PFSK-1 (cell line): ENCODE results near the gene SAMM50.

ENCODE experiments used
- SIN3A ChIP-seq: IDR thresholded peaks from 2 replicates; pipeline ENCODE4 v1.6.1; 2012; ENCODE audit warnings: mild to moderate bottlenecking, low read length, moderate library complexity, borderline replicate concordance; ENCODE audit not compliant: insufficient read depth
- TAF1 ChIP-seq: IDR thresholded peaks from 2 replicates; pipeline ENCODE4 v1.6.1; 2012; ENCODE audit warnings: low read length, control low read depth, borderline replicate concordance; ENCODE audit not compliant: insufficient read depth
- TF ChIP-seq, protein P1 (sequence below), 2 experiments: IDR thresholded peaks; 2 replicates each; pipeline versions ENCODE4 v1.6.1 to v1.8.0; 2011 to 2012; ENCODE audit warnings: low read depth in 2 of 2, low read length in 2 of 2, control low read depth in 1 of 2, inconsistent platforms in 1 of 2, mild to moderate bottlenecking in 1 of 2, moderate library complexity in 1 of 2; ENCODE audit not compliant: insufficient read depth in 1 of 2

DNA sequence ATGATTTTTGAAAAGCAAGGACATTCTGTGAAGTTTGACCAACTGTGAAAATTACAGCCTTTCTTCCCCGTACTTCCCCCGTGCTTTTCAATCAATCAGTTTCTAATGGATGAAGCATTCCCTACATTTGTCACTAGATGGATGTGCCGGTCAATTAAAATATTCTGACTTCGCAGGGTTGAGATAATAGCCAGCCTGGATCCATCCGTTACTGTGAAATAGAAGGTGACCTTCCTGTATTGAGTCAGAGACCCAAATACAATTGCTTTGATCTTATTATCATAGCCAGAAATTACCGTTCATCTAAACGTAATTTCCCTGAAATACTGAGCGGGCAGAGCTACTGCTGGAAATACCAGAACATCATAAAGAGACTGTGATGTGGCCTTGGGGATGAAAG is 47.8 kb downstream of the SAMM50 start:
- no peak for TF ChIP-seq TAF1
- TF ChIP-seq, protein P1, sequence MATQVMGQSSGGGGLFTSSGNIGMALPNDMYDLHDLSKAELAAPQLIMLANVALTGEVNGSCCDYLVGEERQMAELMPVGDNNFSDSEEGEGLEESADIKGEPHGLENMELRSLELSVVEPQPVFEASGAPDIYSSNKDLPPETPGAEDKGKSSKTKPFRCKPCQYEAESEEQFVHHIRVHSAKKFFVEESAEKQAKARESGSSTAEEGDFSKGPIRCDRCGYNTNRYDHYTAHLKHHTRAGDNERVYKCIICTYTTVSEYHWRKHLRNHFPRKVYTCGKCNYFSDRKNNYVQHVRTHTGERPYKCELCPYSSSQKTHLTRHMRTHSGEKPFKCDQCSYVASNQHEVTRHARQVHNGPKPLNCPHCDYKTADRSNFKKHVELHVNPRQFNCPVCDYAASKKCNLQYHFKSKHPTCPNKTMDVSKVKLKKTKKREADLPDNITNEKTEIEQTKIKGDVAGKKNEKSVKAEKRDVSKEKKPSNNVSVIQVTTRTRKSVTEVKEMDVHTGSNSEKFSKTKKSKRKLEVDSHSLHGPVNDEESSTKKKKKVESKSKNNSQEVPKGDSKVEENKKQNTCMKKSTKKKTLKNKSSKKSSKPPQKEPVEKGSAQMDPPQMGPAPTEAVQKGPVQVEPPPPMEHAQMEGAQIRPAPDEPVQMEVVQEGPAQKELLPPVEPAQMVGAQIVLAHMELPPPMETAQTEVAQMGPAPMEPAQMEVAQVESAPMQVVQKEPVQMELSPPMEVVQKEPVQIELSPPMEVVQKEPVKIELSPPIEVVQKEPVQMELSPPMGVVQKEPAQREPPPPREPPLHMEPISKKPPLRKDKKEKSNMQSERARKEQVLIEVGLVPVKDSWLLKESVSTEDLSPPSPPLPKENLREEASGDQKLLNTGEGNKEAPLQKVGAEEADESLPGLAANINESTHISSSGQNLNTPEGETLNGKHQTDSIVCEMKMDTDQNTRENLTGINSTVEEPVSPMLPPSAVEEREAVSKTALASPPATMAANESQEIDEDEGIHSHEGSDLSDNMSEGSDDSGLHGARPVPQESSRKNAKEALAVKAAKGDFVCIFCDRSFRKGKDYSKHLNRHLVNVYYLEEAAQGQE (IDR thresholded peaks at IDR 0.05; ENCODE audit: insufficient read depth in 1 of 2, low read depth in 2 of 2, low read length in 2 of 2), result no peak
- no peak for TF ChIP-seq SIN3A
